Adrenal gland (tissue), 5 donors: ENCODE data around the gene PLA2G2E.

Experiments
- CTCF ChIP-seq, 6 experiments: fragments of 450-650 bp in 4 of 6; fragments of 200-600 bp in 2 of 6; sonication (generic) in 1 of 6; IDR thresholded peaks; 1 replicate in 5 of 6; 2 replicates in 1 of 6; pipeline versions ENCODE4 v1.5.1 to v1.8.0; 2016 to 2021; ENCODE audit warnings: antibody characterized with exemption in 6 of 6, mild to moderate bottlenecking in 2 of 6, moderate library complexity in 1 of 6
- POLR2A ChIP-seq, 2 donors: fragments of 450-650 bp; IDR thresholded peaks; one replicate each; pipeline ENCODE4 v1.6.1; 2017; ENCODE audit warnings: antibody characterized with exemption in 2 of 2, mild to moderate bottlenecking in 2 of 2, moderate library complexity in 1 of 2
- donor health status: DM: no; HTN: no; CAD: no.

GRCh38 chr1:19882111-19883071 lies 41.0 kb downstream of the PLA2G2E start, which contains the start of gene OTUD3:
- peak; percentile 86 to 93 (median 90) for TF ChIP-seq CTCF (IDR thresholded peaks at IDR 0.05)
- peak; percentile 87 to 91 for TF ChIP-seq POLR2A (IDR thresholded peaks at IDR 0.05)
